Hepatocyte (in vitro differentiated cells): ENCODE data around the gene SEPTIN8.

Experiments used
- EZH2 ChIP-seq: fragments of 200-600 bp; sonication (generic); IDR thresholded peaks from 2 replicates; pipeline ENCODE4 v1.6.1; 2016; ENCODE audit warnings: antibody characterized with exemption, mild to moderate bottlenecking, borderline replicate concordance
- EZH2phosphoT487 ChIP-seq: fragments of 200-600 bp; sonication (generic); IDR thresholded peaks from one replicate; pipeline ENCODE4 v1.6.1; 2018; ENCODE audit warnings: antibody characterized with exemption, mild to moderate bottlenecking, low read depth, moderate library complexity; ENCODE audit not compliant: unreplicated experiment, severe bottlenecking
- TF ChIP-seq, protein P1 (sequence below): fragments of 200-600 bp; sonication (generic); IDR thresholded peaks from 2 replicates; pipeline ENCODE4 v1.5.1; 2016; ENCODE audit warnings: antibody characterized with exemption, mild to moderate bottlenecking; ENCODE audit not compliant: poor library complexity

DNA sequence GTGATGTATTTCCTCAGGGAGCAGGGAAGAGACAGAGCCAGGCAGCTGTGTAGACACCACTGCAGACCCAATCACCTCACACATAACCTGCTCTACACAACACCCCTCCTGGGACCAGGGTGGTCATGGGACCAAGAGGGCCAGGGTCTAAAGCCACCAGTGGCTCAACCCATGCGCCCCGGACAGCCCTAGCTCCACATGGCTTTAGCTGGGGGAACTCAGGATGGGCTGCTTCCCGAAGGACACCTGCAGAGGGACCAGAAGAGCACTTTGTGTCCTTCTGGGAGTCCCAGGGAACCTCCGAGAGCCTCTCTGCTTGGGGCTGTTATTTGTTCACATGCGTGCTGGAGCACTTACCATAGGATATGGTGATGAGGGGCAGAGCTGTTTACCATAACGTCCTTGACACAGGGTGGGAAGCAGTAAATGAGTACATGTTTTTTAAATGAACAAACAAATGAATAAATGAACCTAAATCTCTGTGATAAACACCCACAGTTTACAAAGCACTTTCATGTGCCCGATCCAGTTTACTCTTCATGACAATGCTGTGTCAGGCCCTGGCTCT is 12.3 kb downstream of the SEPTIN8 start:
- TF ChIP-seq, protein P1, sequence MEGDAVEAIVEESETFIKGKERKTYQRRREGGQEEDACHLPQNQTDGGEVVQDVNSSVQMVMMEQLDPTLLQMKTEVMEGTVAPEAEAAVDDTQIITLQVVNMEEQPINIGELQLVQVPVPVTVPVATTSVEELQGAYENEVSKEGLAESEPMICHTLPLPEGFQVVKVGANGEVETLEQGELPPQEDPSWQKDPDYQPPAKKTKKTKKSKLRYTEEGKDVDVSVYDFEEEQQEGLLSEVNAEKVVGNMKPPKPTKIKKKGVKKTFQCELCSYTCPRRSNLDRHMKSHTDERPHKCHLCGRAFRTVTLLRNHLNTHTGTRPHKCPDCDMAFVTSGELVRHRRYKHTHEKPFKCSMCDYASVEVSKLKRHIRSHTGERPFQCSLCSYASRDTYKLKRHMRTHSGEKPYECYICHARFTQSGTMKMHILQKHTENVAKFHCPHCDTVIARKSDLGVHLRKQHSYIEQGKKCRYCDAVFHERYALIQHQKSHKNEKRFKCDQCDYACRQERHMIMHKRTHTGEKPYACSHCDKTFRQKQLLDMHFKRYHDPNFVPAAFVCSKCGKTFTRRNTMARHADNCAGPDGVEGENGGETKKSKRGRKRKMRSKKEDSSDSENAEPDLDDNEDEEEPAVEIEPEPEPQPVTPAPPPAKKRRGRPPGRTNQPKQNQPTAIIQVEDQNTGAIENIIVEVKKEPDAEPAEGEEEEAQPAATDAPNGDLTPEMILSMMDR, result no peak
- TF ChIP-seq EZH2 (no peak), EZH2phosphoT487 (no peak)
